H1 (cell line): Measurements from ENCODE around the gene POLR3E. TPM values are rescaled to one million over a fixed set of nuclear protein-coding genes. Genes with fewer than 3 reads are reported as not detected.

ENCODE experiments used
- CTCF ChIA-PET: fragments of 300-600 bp; sonication (Branson Sonifier 250); formaldehyde crosslinking; loops from one replicate; lab custom pipeline; 2021; ENCODE audit not compliant: partially characterized antibody; lab: Charles Lee
- POLR2A ChIA-PET: fragments of 300-600 bp; sonication (Branson Sonifier 250); formaldehyde crosslinking; loops from one replicate; lab custom pipeline; 2021; ENCODE audit warnings: inconsistent platforms; ENCODE audit not compliant: partially characterized antibody; lab: Charles Lee
- DNase-seq, 2 experiments: peaks; one replicate each; pipeline versions ENCODE4 v3.0.0 to v3.0.0-alpha.2; 2010 to 2022; ENCODE audit warnings: low spot score in 2 of 2, low read depth in 1 of 2, mixed read lengths in 1 of 2
- FAIRE-seq: peaks from 2 replicates; lab custom pipeline; 2011; peaks lifted over from hg19 to GRCh38; lab: Jason Lieb, UNC
- H2AFZ ChIP-seq: 2 replicates; pipeline ENCODE4 v1.8.1; 2012; ENCODE audit warnings: low read length, inconsistent platforms
- H2AK5ac ChIP-seq: 2 replicates; pipeline ENCODE4 v1.6.1; 2013; ENCODE audit warnings: low read depth, low read length
- H2BK120ac ChIP-seq: replicated peaks from 2 replicates; pipeline ENCODE3; 2013; ENCODE audit warnings: low read depth, low read length, inconsistent platforms
- H2BK12ac ChIP-seq: 2 replicates; pipeline ENCODE4 v1.6.1; 2013; ENCODE audit warnings: low read depth, low read length
- H2BK15ac ChIP-seq: 2 replicates; pipeline ENCODE4 v1.6.1; 2013; ENCODE audit warnings: low read length
- H2BK20ac ChIP-seq: 2 replicates; pipeline ENCODE4 v1.6.1; 2013; ENCODE audit warnings: low read length
- H2BK5ac ChIP-seq: 2 replicates; pipeline ENCODE4 v1.6.1; 2013; ENCODE audit warnings: low read depth, low read length
- H3K14ac ChIP-seq: 2 replicates; pipeline ENCODE4 v1.6.1; 2013; ENCODE audit warnings: inconsistent platforms; ENCODE audit not compliant: insufficient read length
- H3K18ac ChIP-seq: 2 replicates; pipeline ENCODE4 v1.6.1; 2013; ENCODE audit warnings: low read length; ENCODE audit errors: extremely low read depth
- H3K23ac ChIP-seq: 2 replicates; pipeline ENCODE4 v1.6.1; 2013; ENCODE audit warnings: inconsistent platforms; ENCODE audit not compliant: insufficient read length
- H3K23me2 ChIP-seq: 2 replicates; pipeline ENCODE4 v1.6.1; 2013; ENCODE audit warnings: low read depth, low read length
- H3K27ac ChIP-seq: 2 replicates; pipeline ENCODE4 v1.6.1; 2011; ENCODE audit warnings: low read depth, low read length, inconsistent platforms
- H3K27me3 ChIP-seq, 4 experiments: replicated peaks in 1 of 4; 1 replicate in 1 of 4; 2 replicates in 3 of 4; pipeline versions ENCODE4 v1.6.1 to v1.8.1; 2011 to 2013; ENCODE audit warnings: low read length in 3 of 4, mild to moderate bottlenecking in 3 of 4, inconsistent platforms in 2 of 4, mixed read lengths in 2 of 4, moderate library complexity in 1 of 4; ENCODE audit not compliant: control insufficient read depth in 3 of 4, insufficient read depth in 3 of 4; ENCODE audit errors: extremely low read depth in 1 of 4
- H3K36me3 ChIP-seq, 4 experiments: 2 replicates each; pipeline versions ENCODE4 v1.6.1 to v1.8.1; 2011 to 2013; ENCODE audit warnings: mild to moderate bottlenecking in 4 of 4, low read length in 3 of 4, moderate library complexity in 2 of 4, control low read depth in 1 of 4, inconsistent platforms in 1 of 4; ENCODE audit not compliant: insufficient read depth in 4 of 4, control insufficient read depth in 2 of 4
- H3K4ac ChIP-seq: replicated peaks from 2 replicates; pipeline ENCODE3; 2013; ENCODE audit warnings: low read length, low read depth, mixed read lengths, inconsistent platforms; ENCODE audit not compliant: insufficient read length
- H3K4me1 ChIP-seq, 4 experiments: replicated peaks in 1 of 4; 1 replicate in 1 of 4; 2 replicates in 3 of 4; pipeline versions ENCODE4 v1.6.1 to v1.8.1; 2011 to 2013; ENCODE audit warnings: low read length in 3 of 4, inconsistent platforms in 2 of 4, mixed read lengths in 1 of 4; ENCODE audit not compliant: insufficient read depth in 4 of 4, control insufficient read depth in 3 of 4
- H3K4me2 ChIP-seq, 2 experiments: 2 replicates each; pipeline versions ENCODE4 v1.6.1 to v1.8.1; 2011 to 2013; ENCODE audit warnings: low read depth in 2 of 2, low read length in 2 of 2, control low read depth in 1 of 2, inconsistent platforms in 1 of 2, mild to moderate bottlenecking in 1 of 2; ENCODE audit not compliant: insufficient read depth in 1 of 2
- H3K4me3 ChIP-seq, 4 experiments: fragments of 200-600, 300-600 bp in 1 of 4; sonication (generic), shearing (Covaris generic), sonication (Bioruptor Twin) in 1 of 4; 2 replicates each; pipeline versions ENCODE4 v1.5.1 to v1.8.1; 2011 to 2016; ENCODE audit warnings: low read length in 4 of 4, low read depth in 3 of 4, control low read depth in 2 of 4, inconsistent platforms in 2 of 4, mild to moderate bottlenecking in 2 of 4, mixed read lengths in 1 of 4, moderate library complexity in 1 of 4; ENCODE audit not compliant: insufficient read depth in 2 of 4; ENCODE audit errors: extremely low read depth in 1 of 4
- H3K56ac ChIP-seq: replicated peaks from 2 replicates; pipeline ENCODE3; 2013; ENCODE audit warnings: low read depth, mild to moderate bottlenecking, mixed read lengths, low read length, inconsistent platforms; ENCODE audit not compliant: insufficient read length
- H3K79me1 ChIP-seq: 2 replicates; pipeline ENCODE4 v1.6.1; 2013; ENCODE audit warnings: low read depth, low read length, control low read depth
- H3K79me2 ChIP-seq, 2 experiments: 2 replicates each; pipeline versions ENCODE4 v1.6.1 to v1.8.1; 2012 to 2013; ENCODE audit warnings: low read length in 2 of 2, mild to moderate bottlenecking in 2 of 2, inconsistent platforms in 1 of 2; ENCODE audit not compliant: insufficient read depth in 2 of 2, control insufficient read depth in 1 of 2
- H3K9ac ChIP-seq, 4 experiments: replicated peaks in 1 of 4; 1 replicate in 1 of 4; 2 replicates in 3 of 4; pipeline versions ENCODE4 v1.6.1 to v1.8.1; 2011 to 2013; ENCODE audit warnings: low read depth in 3 of 4, low read length in 3 of 4, control low read depth in 2 of 4, mild to moderate bottlenecking in 2 of 4, moderate library complexity in 2 of 4, inconsistent platforms in 1 of 4; ENCODE audit errors: extremely low read depth in 1 of 4
- H3K9me3 ChIP-seq, 2 experiments: 2 replicates each; pipeline versions ENCODE4 v1.6.1 to v1.8.1; 2012 to 2013; ENCODE audit warnings: mild to moderate bottlenecking in 2 of 2, moderate library complexity in 2 of 2, control low read depth in 1 of 2, inconsistent platforms in 1 of 2, low read depth in 1 of 2, low read length in 1 of 2, mixed read lengths in 1 of 2; ENCODE audit not compliant: insufficient read depth in 2 of 2
- H4K20me1 ChIP-seq, 2 experiments: replicated peaks in 1 of 2; 2 replicates each; pipeline versions ENCODE3 to v1.8.1; 2011 to 2013; ENCODE audit warnings: inconsistent platforms in 2 of 2, low read length in 2 of 2, mild to moderate bottlenecking in 1 of 2; ENCODE audit not compliant: insufficient read depth in 2 of 2, control insufficient read depth in 1 of 2
- H4K5ac ChIP-seq: 2 replicates; pipeline ENCODE4 v1.6.1; 2013; ENCODE audit warnings: low read length, low read depth, mixed read lengths, inconsistent platforms; ENCODE audit not compliant: insufficient read length
- H4K8ac ChIP-seq: 2 replicates; pipeline ENCODE4 v1.8.0; 2013; ENCODE audit warnings: mild to moderate bottlenecking, moderate library complexity, low read length, inconsistent platforms; ENCODE audit not compliant: insufficient read depth; ENCODE audit errors: extremely low read depth
- H4K91ac ChIP-seq: replicated peaks from 2 replicates; pipeline ENCODE3; 2013; ENCODE audit warnings: low read length, mixed read lengths, inconsistent platforms; ENCODE audit not compliant: insufficient read length
- BACH1 ChIP-seq: IDR thresholded peaks from 2 replicates; pipeline ENCODE4 v1.6.1; 2012; ENCODE audit warnings: low read length, improper control_type of control experiment
- CBX8 ChIP-seq: fragments of 300-800, 300-1000 bp; sonication (generic); IDR thresholded peaks from 2 replicates; pipeline ENCODE4 v1.7.1; 2016; ENCODE audit warnings: low read depth, low read length, borderline replicate concordance
- CEBPB ChIP-seq: IDR thresholded peaks from 2 replicates; pipeline ENCODE4 v1.6.1; 2012; ENCODE audit warnings: low read depth, low read length
- CHD1 ChIP-seq: IDR thresholded peaks from 2 replicates; pipeline ENCODE4 v1.6.1; 2012; ENCODE audit warnings: low read depth, low read length, improper control_type of control experiment
- CREB1 ChIP-seq: IDR thresholded peaks from 2 replicates; pipeline ENCODE4 v1.6.1; 2012; ENCODE audit warnings: inconsistent platforms
- CTBP2 ChIP-seq: IDR thresholded peaks from 2 replicates; pipeline ENCODE4 v1.7.0; 2011; ENCODE audit warnings: borderline replicate concordance, mild to moderate bottlenecking, moderate library complexity, mixed read lengths, low read length; ENCODE audit not compliant: insufficient read depth, insufficient read length
- E2F6 ChIP-seq: IDR thresholded peaks from 2 replicates; pipeline ENCODE4 v1.6.1; 2012; ENCODE audit warnings: inconsistent platforms
- EZH2 ChIP-seq: fragments of 200-600 bp; sonication (generic); IDR thresholded peaks from 2 replicates; pipeline ENCODE4 v1.7.1; 2012; ENCODE audit warnings: low read depth, mild to moderate bottlenecking, moderate library complexity, low read length, inconsistent platforms; ENCODE audit not compliant: severe bottlenecking
- HDAC2 ChIP-seq, 2 experiments: fragments of 300-600 bp in 1 of 2; sonication (generic) in 1 of 2; IDR thresholded peaks; 2 replicates each; pipeline ENCODE4 v1.6.1; 2011 to 2012; ENCODE audit warnings: low read depth in 2 of 2, low read length in 2 of 2, mild to moderate bottlenecking in 2 of 2, moderate library complexity in 2 of 2, borderline replicate concordance in 1 of 2, inconsistent platforms in 1 of 2
- JUN ChIP-seq: IDR thresholded peaks from 2 replicates; pipeline ENCODE4 v1.6.1; 2011; ENCODE audit warnings: low read depth, mild to moderate bottlenecking, improper control_type of control experiment, low read length
- POLR2A ChIP-seq, 2 experiments: IDR thresholded peaks; 1 replicate in 1 of 2; 2 replicates in 1 of 2; pipeline ENCODE4 v1.6.1; 2011; ENCODE audit warnings: low read depth in 2 of 2, low read length in 2 of 2, mild to moderate bottlenecking in 2 of 2; ENCODE audit errors: control extremely low read depth in 1 of 2
- SP2 ChIP-seq: IDR thresholded peaks from 2 replicates; pipeline ENCODE4 v1.6.1; 2012; ENCODE audit warnings: mild to moderate bottlenecking, low read length, inconsistent platforms
- SP4 ChIP-seq: IDR thresholded peaks from 2 replicates; pipeline ENCODE4 v1.6.1; 2012; ENCODE audit warnings: low read length, inconsistent platforms
- TBP ChIP-seq: IDR thresholded peaks from 2 replicates; pipeline ENCODE4 v1.6.1; 2011; ENCODE audit warnings: low read depth, low read length, improper control_type of control experiment
- TEAD4 ChIP-seq: IDR thresholded peaks from 2 replicates; pipeline ENCODE4 v1.6.1; 2012; ENCODE audit warnings: low read depth, low read length, inconsistent platforms, mixed read lengths
- polyA plus RNA-seq, 7 experiments: library from polyadenylated mRNA; depleted of rRNA in 3 of 7; stranded (reverse) in 5 of 7; unstranded in 2 of 7; fragments of >200 nt in 5 of 7; fragments of 200-250 nt in 2 of 7; gene quantifications; 1 replicate in 5 of 7; 2 replicates in 1 of 7; 4 replicates in 1 of 7; pipeline versions ENCODE4 v1.2.1 to v1.2.3, GENCODE V29; 2011 to 2013; ENCODE audit warnings: missing spikeins in 2 of 7, mixed read lengths in 2 of 7
- total RNA-seq: library from RNA; stranded (reverse); fragmentation: NEBNext Ultra II Directional; extraction: Animal tissue kit (Norgen Biotek cat#: 25700); gene quantifications from 2 replicates; pipeline ENCODE4 v1.2.1, GENCODE V29; 2021

POLR3E gene
- total and polyA plus RNA-seq, 2 of the 8 experiments (the other 6 are each of a cell fraction or from before 2014, with no cell fraction given), result 96.5 to 125 TPM

DNA sequence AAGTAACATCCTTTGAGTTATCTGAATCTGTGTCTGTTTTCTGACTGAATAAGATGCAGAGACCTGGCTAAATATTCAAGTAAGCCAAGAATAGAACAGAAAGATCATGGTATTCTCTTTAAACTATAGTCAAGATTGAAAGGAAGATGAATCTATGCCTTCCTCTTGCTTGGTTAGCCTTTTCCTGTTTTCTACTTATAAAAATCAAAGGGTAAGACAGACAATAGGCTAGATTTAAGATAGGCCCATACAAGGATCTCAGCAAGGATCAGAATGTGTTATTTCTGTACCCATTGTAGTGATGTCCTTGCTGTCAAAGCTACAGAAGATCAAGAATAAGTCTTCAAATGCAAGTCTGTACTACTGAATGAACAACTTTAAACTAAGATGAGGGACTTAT is 84.2 kb downstream of the POLR3E start:
- no peak overlapping the region for H3K27ac ChIP-seq
- no peak overlapping the region for H2AFZ ChIP-seq
- no peak overlapping the region for H4K91ac ChIP-seq
- no peaks in the 10 kb centered on the region for H3K79me1 ChIP-seq
- ChIA-PET CTCF (no interaction called here), POLR2A (no interaction called here)
- no peaks in the 10 kb centered on the region for H3K23me2 ChIP-seq
- no peak overlapping the region for H2BK120ac ChIP-seq
- no peaks in the 10 kb centered on the region for H3K9me3 ChIP-seq
- no peak overlapping the region for H3K9ac ChIP-seq
- H3K56ac ChIP-seq, result no peak overlapping the region
- H3K4ac ChIP-seq, result no peak overlapping the region
- H2AK5ac ChIP-seq, result no peak overlapping the region
- no peak overlapping the region for H3K23ac ChIP-seq
- H3K14ac ChIP-seq, result no peak overlapping the region
- no peak overlapping the region for H3K18ac ChIP-seq
- no peak overlapping the region for H3K4me3 ChIP-seq
- H3K4me1 ChIP-seq, result no peaks in the 10 kb centered on the region
- H3K27me3 ChIP-seq, result no peaks in the 10 kb centered on the region; a peak in 3 of 7 replicates
- DNase-seq (no peak), FAIRE-seq (no peak)
- H4K5ac ChIP-seq, result no peak overlapping the region
- no peak overlapping the region for H4K8ac ChIP-seq
- H2BK12ac ChIP-seq, result no peak overlapping the region
- no peak overlapping the region for H3K4me2 ChIP-seq
- peaks cover 0 to 2% of the 10 kb centered on the region in 2 experiments for H4K20me1 ChIP-seq
- H3K36me3 ChIP-seq, result no peaks in the 10 kb centered on the region
- no peak overlapping the region for H2BK15ac ChIP-seq
- H2BK20ac ChIP-seq, result no peak overlapping the region
- no peaks in the 10 kb centered on the region for H3K79me2 ChIP-seq
- H2BK5ac ChIP-seq, result no peak overlapping the region
- TF ChIP-seq CEBPB (no peak), E2F6 (no peak), HDAC2 (IDR thresholded peaks at IDR 0.05; ENCODE audit: borderline replicate concordance in 1 of 2, low read depth in 2 of 2, low read length in 2 of 2) (no peak), POLR2A (IDR thresholded peaks at IDR 0.05; ENCODE audit: control extremely low read depth in 1 of 2, low read depth in 2 of 2, low read length in 2 of 2) (no peak), SP4 (no peak), TBP (no peak), CTBP2 (no peak), CBX8 (no peak), CREB1 (no peak), BACH1 (no peak), EZH2 (no peak), JUN (no peak), TEAD4 (no peak), CHD1 (no peak), SP2 (no peak)
